HG02981 (cell line): Measurements from ENCODE around the gene EYA3.

ENCODE experiments used
- ATAC-seq: cut with Tn5 transposase; IDR thresholded peaks from one replicate; pipeline ENCODE4 v1.9.1; 2021; ENCODE audit warnings: mild to moderate bottlenecking, moderate library complexity; ENCODE audit not compliant: unreplicated experiment

Gene EYA3

GRCh38 chr1:28088168-28088961 is at the start of gene EYA3:
Gene EYA3 (minus strand): TSS chr1:28088610. CDS start chr1:28058026, 30,584 bp downstream.
- ATAC-seq = peak; percentile 90

GRCh38 chr1:28136922-28137613 is 48.7 kb upstream of the EYA3 start:
- no peak for ATAC-seq

- no peak for ATAC-seq
Observed at GRCh38 chr1:28136169-28136921, 47.9 kb upstream of the EYA3 start.

- ATAC-seq = no peak
Observed at GRCh38 chr1:28135371-28136168, 47.2 kb upstream of the EYA3 start.

GRCh38 chr1:28134651-28135207 is 46.3 kb upstream of the EYA3 start:
- ATAC-seq = no peak

GRCh38 chr1:28132171-28133167 is 44.1 kb upstream of the EYA3 start:
- ATAC-seq = no peak

GRCh38 chr1:28130901-28131300 is 42.5 kb upstream of the EYA3 start:
- ATAC-seq = no peak

GRCh38 chr1:28129150-28129549 is 40.7 kb upstream of the EYA3 start:
- no peak for ATAC-seq

- peak; percentile 75 for ATAC-seq
Observed at GRCh38 chr1:28127617-28128257, 39.3 kb upstream of the EYA3 start.

- no peak for ATAC-seq
Observed at GRCh38 chr1:28126783-28127490, 38.5 kb upstream of the EYA3 start.

- ATAC-seq = no peak
Observed at GRCh38 chr1:28126212-28126611, 37.8 kb upstream of the EYA3 start.

GRCh38 chr1:28123461-28123961 is 35.1 kb upstream of the EYA3 start:
- no peak for ATAC-seq

GRCh38 chr1:28122183-28122582 is 33.8 kb upstream of the EYA3 start:
- no peak for ATAC-seq

GRCh38 chr1:28119556-28119955 is 31.1 kb upstream of the EYA3 start:
- no peak for ATAC-seq

GRCh38 chr1:28118640-28119307 is 30.4 kb upstream of the EYA3 start:
- no peak for ATAC-seq

GRCh38 chr1:28115267-28115666 is 26.9 kb upstream of the EYA3 start:
- no peak for ATAC-seq

- ATAC-seq = no peak
Observed at GRCh38 chr1:28114844-28115243, 26.4 kb upstream of the EYA3 start.

- ATAC-seq = no peak
Observed at GRCh38 chr1:28113242-28113572, 24.8 kb upstream of the EYA3 start.
